ENCODE results near the gene KIT.

DNA sequence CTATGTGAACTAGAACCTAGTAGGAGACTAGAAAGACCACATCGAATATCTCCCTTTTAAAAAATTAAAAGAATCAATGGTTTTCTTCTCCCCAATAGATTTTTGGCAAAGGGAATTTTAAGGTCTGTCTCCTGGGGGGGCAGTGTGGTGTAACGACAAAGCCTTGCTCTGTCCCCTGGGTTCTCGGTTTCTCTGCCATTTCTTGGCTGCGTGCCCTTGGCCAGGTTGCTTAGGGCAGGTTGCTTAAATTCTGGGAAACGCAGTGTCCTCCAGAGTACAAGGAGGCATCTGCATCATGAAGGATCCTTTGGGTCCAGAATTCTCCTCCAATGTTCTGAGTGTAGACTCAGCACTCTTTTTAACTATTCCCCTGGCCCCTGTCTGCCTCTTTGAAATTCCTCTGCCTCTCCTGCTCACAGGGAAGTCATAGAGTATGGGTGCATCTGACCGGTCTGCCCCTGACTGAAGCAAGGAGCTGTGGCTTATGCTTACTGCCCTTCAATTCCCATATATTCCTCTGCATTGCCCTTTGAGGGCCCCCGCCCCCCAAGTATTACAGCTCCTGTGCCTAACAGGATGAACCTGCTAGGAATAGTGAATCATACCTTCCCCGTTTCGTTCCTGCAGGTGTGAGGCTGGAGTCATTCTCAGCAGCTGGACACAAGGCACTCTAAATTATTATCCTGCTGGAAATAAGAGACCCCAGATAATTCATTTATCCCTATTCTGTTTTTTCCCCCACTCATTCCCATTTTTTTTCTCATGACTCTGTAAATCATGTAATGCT, 2.2 kb downstream of the KIT start:
- TF ChIP-seq, protein P1, sequence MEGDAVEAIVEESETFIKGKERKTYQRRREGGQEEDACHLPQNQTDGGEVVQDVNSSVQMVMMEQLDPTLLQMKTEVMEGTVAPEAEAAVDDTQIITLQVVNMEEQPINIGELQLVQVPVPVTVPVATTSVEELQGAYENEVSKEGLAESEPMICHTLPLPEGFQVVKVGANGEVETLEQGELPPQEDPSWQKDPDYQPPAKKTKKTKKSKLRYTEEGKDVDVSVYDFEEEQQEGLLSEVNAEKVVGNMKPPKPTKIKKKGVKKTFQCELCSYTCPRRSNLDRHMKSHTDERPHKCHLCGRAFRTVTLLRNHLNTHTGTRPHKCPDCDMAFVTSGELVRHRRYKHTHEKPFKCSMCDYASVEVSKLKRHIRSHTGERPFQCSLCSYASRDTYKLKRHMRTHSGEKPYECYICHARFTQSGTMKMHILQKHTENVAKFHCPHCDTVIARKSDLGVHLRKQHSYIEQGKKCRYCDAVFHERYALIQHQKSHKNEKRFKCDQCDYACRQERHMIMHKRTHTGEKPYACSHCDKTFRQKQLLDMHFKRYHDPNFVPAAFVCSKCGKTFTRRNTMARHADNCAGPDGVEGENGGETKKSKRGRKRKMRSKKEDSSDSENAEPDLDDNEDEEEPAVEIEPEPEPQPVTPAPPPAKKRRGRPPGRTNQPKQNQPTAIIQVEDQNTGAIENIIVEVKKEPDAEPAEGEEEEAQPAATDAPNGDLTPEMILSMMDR (IDR thresholded peaks at IDR 0.05; ENCODE audit: poor library complexity) = no peak
- TF ChIP-seq EZH2 (IDR thresholded peaks at IDR 0.05; ENCODE audit: borderline replicate concordance) (no peak), EZH2phosphoT487 (IDR thresholded peaks at IDR 0.05; ENCODE audit: low read depth, severe bottlenecking, unreplicated experiment) (no peak)
